SK-N-SH (cell line): ENCODE measurements around the gene CDK15. TPM values are rescaled to one million over a fixed set of nuclear protein-coding genes. Genes with fewer than 3 reads are reported as not detected.

Experiments used
- CTCF ChIA-PET: fragments of 300-600, 350-600 bp; formaldehyde crosslinking; extraction: SDS; loops from one replicate; lab custom pipeline; 2021; lab: Yijun Ruan, JAX
- POLR2A ChIA-PET: fragments of 350-600 bp; sonication (Branson Sonifier 250); formaldehyde crosslinking; extraction: SDS; loops from one replicate; lab custom pipeline; 2020; ENCODE audit warnings: antibody characterized with exemption, inconsistent platforms; lab: Yijun Ruan, JAX
- DNase-seq: peaks from one replicate; pipeline ENCODE4 v3.0.0; 2012
- H2AFZ ChIP-seq: fragments of 200-600 bp; sonication (generic); 2 replicates; pipeline ENCODE4 v1.8.1; 2016; ENCODE audit warnings: antibody characterized with exemption, mild to moderate bottlenecking, low read depth
- H3F3A ChIP-seq: fragments of 200-600 bp; sonication (generic); replicated peaks from 2 replicates; pipeline ENCODE3; 2016; ENCODE audit warnings: antibody characterized with exemption, mild to moderate bottlenecking; ENCODE audit not compliant: insufficient read depth
- H3K27ac ChIP-seq, 2 experiments: fragments of 200-500 bp in 1 of 2; fragments of 200-600 bp in 1 of 2; sonication (Bioruptor generic) in 1 of 2; sonication (generic), shearing (Covaris generic) in 1 of 2; 2 replicates each; pipeline versions ENCODE4 v1.5.1 to v1.6.1; 2014 to 2016; ENCODE audit warnings: low read depth in 2 of 2, inconsistent platforms in 1 of 2, low read length in 1 of 2, mild to moderate bottlenecking in 1 of 2, mixed read lengths in 1 of 2
- H3K27me3 ChIP-seq: fragments of 200-600 bp; sonication (generic), shearing (Covaris generic); 2 replicates; pipeline ENCODE4 v1.6.1; 2016; ENCODE audit warnings: mixed run types; ENCODE audit not compliant: insufficient read depth
- H3K36me3 ChIP-seq, 2 experiments: fragments of 200-500 bp in 1 of 2; fragments of 200-600 bp in 1 of 2; sonication (Bioruptor generic) in 1 of 2; sonication (generic) in 1 of 2; replicated peaks in 1 of 2; 2 replicates each; pipeline versions ENCODE3 to v1.5.1; 2014 to 2016; ENCODE audit warnings: low read length in 1 of 2, mild to moderate bottlenecking in 1 of 2; ENCODE audit not compliant: insufficient read depth in 2 of 2, control insufficient read depth in 1 of 2
- H3K4me1 ChIP-seq, 2 experiments: fragments of 200-500 bp in 1 of 2; fragments of 200-600 bp in 1 of 2; sonication (Bioruptor generic) in 1 of 2; sonication (generic), shearing (Covaris generic) in 1 of 2; 2 replicates each; pipeline versions ENCODE4 v1.5.1 to v1.6.1; 2014 to 2016; ENCODE audit warnings: low read depth in 1 of 2, low read length in 1 of 2, mixed run types in 1 of 2; ENCODE audit not compliant: insufficient read depth in 2 of 2, control insufficient read depth in 1 of 2
- H3K4me2 ChIP-seq: fragments of 200-600 bp; sonication (generic), shearing (Covaris generic); 2 replicates; pipeline ENCODE4 v1.6.1; 2017; ENCODE audit warnings: mixed run types
- H3K4me3 ChIP-seq, 2 experiments: fragments of 200-500 bp in 1 of 2; fragments of 200-600 bp in 1 of 2; sonication (Bioruptor generic) in 1 of 2; sonication (generic), shearing (Covaris generic) in 1 of 2; 2 replicates each; pipeline versions ENCODE4 v1.5.1 to v1.8.1; 2014 to 2016; ENCODE audit warnings: low read depth in 2 of 2, inconsistent platforms in 1 of 2, low read length in 1 of 2, mild to moderate bottlenecking in 1 of 2, mixed read lengths in 1 of 2, moderate library complexity in 1 of 2
- H3K79me2 ChIP-seq: fragments of 200-600 bp; sonication (generic); 2 replicates; pipeline ENCODE4 v1.8.1; 2017; ENCODE audit warnings: mild to moderate bottlenecking; ENCODE audit not compliant: insufficient read depth
- H3K9ac ChIP-seq: fragments of 200-600 bp; sonication (generic); 2 replicates; pipeline ENCODE4 v1.6.1; 2017; ENCODE audit warnings: mixed run types
- H3K9me2 ChIP-seq: fragments of 200-600 bp; sonication (generic); 2 replicates; pipeline ENCODE4 v1.6.1; 2017; ENCODE audit warnings: mixed run types
- H3K9me3 ChIP-seq: fragments of 200-600 bp; sonication (generic); 2 replicates; pipeline ENCODE4 v1.6.1; 2017; ENCODE audit warnings: mixed run types, mild to moderate bottlenecking, moderate library complexity
- H4K20me1 ChIP-seq: fragments of 200-600 bp; sonication (generic); 2 replicates; pipeline ENCODE4 v1.6.1; 2017; ENCODE audit warnings: mild to moderate bottlenecking, mixed run types; ENCODE audit not compliant: insufficient read depth
- CHD2 ChIP-seq: fragments of 150-350 bp; IDR thresholded peaks from 2 replicates; pipeline ENCODE4 v1.6.1; 2018; ENCODE audit warnings: low read length; ENCODE audit not compliant: partially characterized antibody
- FOSL2 ChIP-seq: IDR thresholded peaks from 2 replicates; pipeline ENCODE4 v1.4.0; 2012; ENCODE audit warnings: low read depth, mild to moderate bottlenecking, moderate library complexity, borderline replicate concordance
- FOXM1 ChIP-seq: IDR thresholded peaks from 2 replicates; pipeline ENCODE4 v1.4.0; 2012; ENCODE audit warnings: low read depth, mild to moderate bottlenecking
- JUND ChIP-seq: IDR thresholded peaks from 2 replicates; pipeline ENCODE4 v1.4.0; 2012
- POLR2AphosphoS5 ChIP-seq: IDR thresholded peaks from 2 replicates; pipeline ENCODE4 v1.6.1; 2012; ENCODE audit warnings: low read depth, low read length
- RAD21 ChIP-seq: IDR thresholded peaks from 2 replicates; pipeline ENCODE4 v1.6.1; 2012; ENCODE audit warnings: mild to moderate bottlenecking, low read length
- SMC3 ChIP-seq: IDR thresholded peaks from 2 replicates; pipeline ENCODE4 v1.6.1; 2012; ENCODE audit warnings: low read depth, low read length, improper control_type of control experiment
- TCF12 ChIP-seq: IDR thresholded peaks from 2 replicates; pipeline ENCODE4 v1.4.0; 2012
- WGBS: methylation state at CpG from one replicate; pipeline ENCODE4 v1.1.6; 2017; ENCODE audit warnings: low lambda C conversion rate; 5-methylcytosine and 5-hydroxymethylcytosine counted together
- polyA plus RNA-seq, 3 experiments: library from polyadenylated mRNA; depleted of rRNA; stranded (reverse); fragments of >200 nt; gene quantifications; 2 replicates each; pipeline ENCODE4 v1.2.3, GENCODE V29; 2012
- TF ChIP-seq, protein P1 (sequence below): IDR thresholded peaks from 2 replicates; pipeline ENCODE4 v1.4.0; 2012; ENCODE audit warnings: low read depth
- TF ChIP-seq, protein P2 (sequence below): IDR thresholded peaks from 2 replicates; pipeline ENCODE4 v1.4.0; 2012; ENCODE audit warnings: low read depth, borderline replicate concordance
- TF ChIP-seq, protein P3 (sequence below): IDR thresholded peaks from 2 replicates; pipeline ENCODE4 v1.6.1; 2012; ENCODE audit warnings: mild to moderate bottlenecking, low read depth, low read length, moderate library complexity
- TF ChIP-seq, protein P4 (sequence below): fragments of 150-350 bp; IDR thresholded peaks from 2 replicates; pipeline ENCODE4 v1.6.1; 2016; ENCODE audit warnings: mild to moderate bottlenecking, low read depth, low read length
- TF ChIP-seq, protein P5 (sequence below): fragments of 200-600 bp; sonication (generic); IDR thresholded peaks from 2 replicates; pipeline ENCODE4 v1.6.1; 2017; ENCODE audit warnings: antibody characterized with exemption, mild to moderate bottlenecking, moderate library complexity

The CDK15 gene
- polyA plus RNA-seq, 1 of the 3 experiments (the other 2 are of a cell fraction): 1.8 TPM

DNA sequence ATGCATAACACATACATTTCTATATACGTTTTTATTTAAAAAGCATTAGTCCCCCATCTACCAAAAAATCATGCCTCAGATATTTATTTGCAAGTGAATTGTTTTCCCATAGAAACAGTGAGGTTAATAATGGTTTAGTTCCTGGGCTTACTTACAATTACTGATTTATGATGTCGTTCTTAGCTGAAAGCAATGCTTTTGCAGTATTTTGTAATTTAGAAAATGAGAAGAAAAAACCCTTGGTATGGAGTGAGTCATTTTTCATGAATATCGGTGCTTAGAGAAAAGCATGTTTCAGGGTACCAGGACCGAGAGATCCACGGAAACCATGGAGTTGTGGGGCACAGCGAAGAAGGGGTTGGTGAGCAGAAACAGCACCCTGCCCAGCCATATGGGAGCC is 12.0 kb upstream of the CDK15 start:
- ChIA-PET POLR2A (no interaction called here), CTCF (interaction anchor here (0.6 to 2.1 kb wide), 7 partner anchors 9 to 562 kb away, joined by 3 to 14 read pairs (median 4); no protein-coding TSS in a partner anchor)
- H3K9ac ChIP-seq: no peak overlapping the region
- H3K79me2 ChIP-seq: no peaks in the 10 kb centered on the region
- no peaks in the 10 kb centered on the region for H4K20me1 ChIP-seq
- H3F3A ChIP-seq: peaks cover 40% of the 10 kb centered on the region
- H3K36me3 ChIP-seq: no peaks in the 10 kb centered on the region
- DNase-seq: no peak
- no peaks in the 10 kb centered on the region for H3K27me3 ChIP-seq
- H3K4me3 ChIP-seq: no peak overlapping the region
- peaks cover 0 to 19% of the 10 kb centered on the region in 2 experiments; a peak in 2 of 4 replicates for H3K4me1 ChIP-seq
- H3K9me2 ChIP-seq: no peaks in the 10 kb centered on the region
- 71% methylated on average over 6 of the region's 6 CpGs for WGBS
- H3K9me3 ChIP-seq: no peaks in the 10 kb centered on the region
- no peak overlapping the region for H3K4me2 ChIP-seq
- no peak overlapping the region; the same call in 1 of the 2 replicates for H2AFZ ChIP-seq
- TF ChIP-seq, protein P1, sequence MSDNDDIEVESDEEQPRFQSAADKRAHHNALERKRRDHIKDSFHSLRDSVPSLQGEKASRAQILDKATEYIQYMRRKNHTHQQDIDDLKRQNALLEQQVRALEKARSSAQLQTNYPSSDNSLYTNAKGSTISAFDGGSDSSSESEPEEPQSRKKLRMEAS: no peak
- TF ChIP-seq POLR2AphosphoS5: no peak
- TF ChIP-seq TCF12: peak; percentile 20; the same call in 1 of the 2 replicates
- TF ChIP-seq, protein P2, sequence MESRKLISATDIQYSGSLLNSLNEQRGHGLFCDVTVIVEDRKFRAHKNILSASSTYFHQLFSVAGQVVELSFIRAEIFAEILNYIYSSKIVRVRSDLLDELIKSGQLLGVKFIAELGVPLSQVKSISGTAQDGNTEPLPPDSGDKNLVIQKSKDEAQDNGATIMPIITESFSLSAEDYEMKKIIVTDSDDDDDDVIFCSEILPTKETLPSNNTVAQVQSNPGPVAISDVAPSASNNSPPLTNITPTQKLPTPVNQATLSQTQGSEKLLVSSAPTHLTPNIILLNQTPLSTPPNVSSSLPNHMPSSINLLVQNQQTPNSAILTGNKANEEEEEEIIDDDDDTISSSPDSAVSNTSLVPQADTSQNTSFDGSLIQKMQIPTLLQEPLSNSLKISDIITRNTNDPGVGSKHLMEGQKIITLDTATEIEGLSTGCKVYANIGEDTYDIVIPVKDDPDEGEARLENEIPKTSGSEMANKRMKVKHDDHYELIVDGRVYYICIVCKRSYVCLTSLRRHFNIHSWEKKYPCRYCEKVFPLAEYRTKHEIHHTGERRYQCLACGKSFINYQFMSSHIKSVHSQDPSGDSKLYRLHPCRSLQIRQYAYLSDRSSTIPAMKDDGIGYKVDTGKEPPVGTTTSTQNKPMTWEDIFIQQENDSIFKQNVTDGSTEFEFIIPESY: no peak
- peak; percentile 35; the same call in 1 of the 2 replicates for TF ChIP-seq FOSL2
- peak; percentile 40; the same call in 1 of the 2 replicates for TF ChIP-seq JUND
- no peak for TF ChIP-seq SMC3
- no peak overlapping the region; a peak in 1 of 4 replicates for H3K27ac ChIP-seq

DNA sequence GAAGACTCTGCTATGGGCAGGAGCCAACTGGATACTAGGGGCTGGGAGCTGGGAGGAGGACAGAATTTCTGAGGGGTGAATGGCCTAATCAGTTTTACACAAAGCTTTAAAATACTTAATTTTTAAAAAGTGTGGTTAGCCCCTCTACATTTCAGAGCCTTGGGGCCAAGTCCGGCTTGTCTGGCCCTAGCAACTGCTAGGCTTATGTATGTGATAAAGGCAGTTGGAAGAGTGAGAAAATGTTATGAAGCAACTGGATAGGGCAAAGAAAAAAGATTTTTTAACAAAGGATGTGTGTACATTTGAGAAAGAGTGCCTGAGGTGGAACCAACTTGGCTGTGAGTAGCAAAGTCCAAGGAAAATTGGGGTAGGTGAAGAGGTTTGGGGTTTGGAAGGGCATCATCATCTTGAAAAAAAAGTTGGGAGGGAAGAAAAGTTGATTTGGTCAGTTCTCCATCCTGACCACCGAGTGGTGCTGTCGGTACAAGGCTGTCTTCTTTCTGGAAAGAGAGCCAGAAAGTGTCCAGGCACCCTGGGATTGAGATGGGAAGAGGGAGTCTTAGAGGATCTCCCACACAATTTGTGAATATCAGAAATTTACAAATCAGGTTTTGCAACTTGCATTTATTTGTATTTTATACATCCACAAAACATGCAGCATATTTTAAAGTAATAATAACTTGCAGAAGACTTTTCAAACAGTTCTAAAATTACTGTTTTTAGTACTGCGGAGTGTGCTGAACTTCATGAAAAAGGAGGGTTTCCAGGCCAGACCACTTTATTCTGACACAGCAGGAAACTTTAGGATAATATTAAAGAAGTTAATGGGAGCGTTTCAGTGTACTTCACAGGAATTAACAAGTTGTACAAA is 10.5 kb upstream of the CDK15 start:
- peak; percentile 77 for DNase-seq
- POLR2A ChIA-PET: no interaction called here
- peak overlapping the region; percentile 3 to 99; a peak in 3 of 4 replicates for H3K27ac ChIP-seq
- peaks cover 48% of the 10 kb centered on the region for H3F3A ChIP-seq
- H3K4me2 ChIP-seq: no peak overlapping the region
- WGBS: 35% methylated on average over 5 of the region's 5 CpGs
- no peaks in the 10 kb centered on the region for H3K9me2 ChIP-seq
- no peak overlapping the region for H3K9ac ChIP-seq
- CTCF ChIA-PET: interaction anchor here (0.6 to 2.6 kb wide), 22 partner anchors 8 to 563 kb away, joined by 3 to 14 read pairs (median 4); no protein-coding TSS in a partner anchor
- H3K36me3 ChIP-seq: no peaks in the 10 kb centered on the region
- no peaks in the 10 kb centered on the region for H3K27me3 ChIP-seq
- no peak overlapping the region; a peak in 1 of 4 replicates for H3K4me3 ChIP-seq
- H3K4me1 ChIP-seq: peaks cover 0 to 22% of the 10 kb centered on the region in 2 experiments; a peak in 2 of 4 replicates
- H3K9me3 ChIP-seq: no peaks in the 10 kb centered on the region
- peak overlapping the region; percentile 33; the same call in 1 of the 2 replicates for H2AFZ ChIP-seq
- H3K79me2 ChIP-seq: no peaks in the 10 kb centered on the region
- H4K20me1 ChIP-seq: no peaks in the 10 kb centered on the region
- TF ChIP-seq JUND: no peak
- TF ChIP-seq, protein P3, sequence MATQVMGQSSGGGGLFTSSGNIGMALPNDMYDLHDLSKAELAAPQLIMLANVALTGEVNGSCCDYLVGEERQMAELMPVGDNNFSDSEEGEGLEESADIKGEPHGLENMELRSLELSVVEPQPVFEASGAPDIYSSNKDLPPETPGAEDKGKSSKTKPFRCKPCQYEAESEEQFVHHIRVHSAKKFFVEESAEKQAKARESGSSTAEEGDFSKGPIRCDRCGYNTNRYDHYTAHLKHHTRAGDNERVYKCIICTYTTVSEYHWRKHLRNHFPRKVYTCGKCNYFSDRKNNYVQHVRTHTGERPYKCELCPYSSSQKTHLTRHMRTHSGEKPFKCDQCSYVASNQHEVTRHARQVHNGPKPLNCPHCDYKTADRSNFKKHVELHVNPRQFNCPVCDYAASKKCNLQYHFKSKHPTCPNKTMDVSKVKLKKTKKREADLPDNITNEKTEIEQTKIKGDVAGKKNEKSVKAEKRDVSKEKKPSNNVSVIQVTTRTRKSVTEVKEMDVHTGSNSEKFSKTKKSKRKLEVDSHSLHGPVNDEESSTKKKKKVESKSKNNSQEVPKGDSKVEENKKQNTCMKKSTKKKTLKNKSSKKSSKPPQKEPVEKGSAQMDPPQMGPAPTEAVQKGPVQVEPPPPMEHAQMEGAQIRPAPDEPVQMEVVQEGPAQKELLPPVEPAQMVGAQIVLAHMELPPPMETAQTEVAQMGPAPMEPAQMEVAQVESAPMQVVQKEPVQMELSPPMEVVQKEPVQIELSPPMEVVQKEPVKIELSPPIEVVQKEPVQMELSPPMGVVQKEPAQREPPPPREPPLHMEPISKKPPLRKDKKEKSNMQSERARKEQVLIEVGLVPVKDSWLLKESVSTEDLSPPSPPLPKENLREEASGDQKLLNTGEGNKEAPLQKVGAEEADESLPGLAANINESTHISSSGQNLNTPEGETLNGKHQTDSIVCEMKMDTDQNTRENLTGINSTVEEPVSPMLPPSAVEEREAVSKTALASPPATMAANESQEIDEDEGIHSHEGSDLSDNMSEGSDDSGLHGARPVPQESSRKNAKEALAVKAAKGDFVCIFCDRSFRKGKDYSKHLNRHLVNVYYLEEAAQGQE: no peak
- TF ChIP-seq, protein P4, sequence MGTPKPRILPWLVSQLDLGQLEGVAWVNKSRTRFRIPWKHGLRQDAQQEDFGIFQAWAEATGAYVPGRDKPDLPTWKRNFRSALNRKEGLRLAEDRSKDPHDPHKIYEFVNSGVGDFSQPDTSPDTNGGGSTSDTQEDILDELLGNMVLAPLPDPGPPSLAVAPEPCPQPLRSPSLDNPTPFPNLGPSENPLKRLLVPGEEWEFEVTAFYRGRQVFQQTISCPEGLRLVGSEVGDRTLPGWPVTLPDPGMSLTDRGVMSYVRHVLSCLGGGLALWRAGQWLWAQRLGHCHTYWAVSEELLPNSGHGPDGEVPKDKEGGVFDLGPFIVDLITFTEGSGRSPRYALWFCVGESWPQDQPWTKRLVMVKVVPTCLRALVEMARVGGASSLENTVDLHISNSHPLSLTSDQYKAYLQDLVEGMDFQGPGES: no peak
- TF ChIP-seq, protein P5, sequence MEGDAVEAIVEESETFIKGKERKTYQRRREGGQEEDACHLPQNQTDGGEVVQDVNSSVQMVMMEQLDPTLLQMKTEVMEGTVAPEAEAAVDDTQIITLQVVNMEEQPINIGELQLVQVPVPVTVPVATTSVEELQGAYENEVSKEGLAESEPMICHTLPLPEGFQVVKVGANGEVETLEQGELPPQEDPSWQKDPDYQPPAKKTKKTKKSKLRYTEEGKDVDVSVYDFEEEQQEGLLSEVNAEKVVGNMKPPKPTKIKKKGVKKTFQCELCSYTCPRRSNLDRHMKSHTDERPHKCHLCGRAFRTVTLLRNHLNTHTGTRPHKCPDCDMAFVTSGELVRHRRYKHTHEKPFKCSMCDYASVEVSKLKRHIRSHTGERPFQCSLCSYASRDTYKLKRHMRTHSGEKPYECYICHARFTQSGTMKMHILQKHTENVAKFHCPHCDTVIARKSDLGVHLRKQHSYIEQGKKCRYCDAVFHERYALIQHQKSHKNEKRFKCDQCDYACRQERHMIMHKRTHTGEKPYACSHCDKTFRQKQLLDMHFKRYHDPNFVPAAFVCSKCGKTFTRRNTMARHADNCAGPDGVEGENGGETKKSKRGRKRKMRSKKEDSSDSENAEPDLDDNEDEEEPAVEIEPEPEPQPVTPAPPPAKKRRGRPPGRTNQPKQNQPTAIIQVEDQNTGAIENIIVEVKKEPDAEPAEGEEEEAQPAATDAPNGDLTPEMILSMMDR: peak; percentile 83
- no peak for TF ChIP-seq CHD2
- TF ChIP-seq, protein P1: no peak
- peak; percentile 95 for TF ChIP-seq RAD21
- TF ChIP-seq FOXM1: no peak
